OCI-LY7 (cell line): ENCODE data around the gene CSRNP3. TPM values are rescaled to one million over a fixed set of nuclear protein-coding genes. Genes with fewer than 3 reads are reported as not detected.

Source experiments
- BruUV-seq: library from RNA; stranded (reverse); fragments of 400-500 nt; replicated peaks from 2 replicates; lab custom pipeline; 2021; lab: Mats Ljungman, UMichigan
- CTCF ChIA-PET: fragments of 300-600 bp; sonication (Branson Sonifier 250); formaldehyde crosslinking; loops from one replicate; lab custom pipeline; 2022; ENCODE audit warnings: antibody characterized with exemption; ENCODE audit not compliant: unreplicated experiment; lab: Charles Lee
- POLR2A ChIA-PET: fragments of 300-600 bp; sonication (Branson Sonifier 250); formaldehyde crosslinking; loops from one replicate; lab custom pipeline; 2022; ENCODE audit warnings: antibody characterized with exemption; lab: Charles Lee
- DNase-seq: peaks from one replicate; pipeline ENCODE4 v3.0.0-alpha.2; 2015; ENCODE audit warnings: low spot score
- H2AFZ ChIP-seq: fragments of 200-600 bp; sonication (generic), shearing (Covaris generic); 2 replicates; pipeline ENCODE4 v1.6.1; 2014; ENCODE audit warnings: mild to moderate bottlenecking, antibody characterized with exemption, low read length, moderate library complexity
- H3K27ac ChIP-seq: fragments of 200-600 bp; sonication (generic); 2 replicates; pipeline ENCODE4 v1.5.1; 2014; ENCODE audit warnings: mixed run types, low read depth, mild to moderate bottlenecking, moderate library complexity, low read length, inconsistent platforms; ENCODE audit not compliant: poor library complexity, severe bottlenecking
- H3K36me3 ChIP-seq: fragments of 200-600 bp; sonication (generic); 2 replicates; pipeline ENCODE4 v1.6.1; 2014; ENCODE audit warnings: mild to moderate bottlenecking, antibody characterized with exemption, low read length, moderate library complexity, mixed read lengths; ENCODE audit not compliant: insufficient read depth
- H3K4me1 ChIP-seq: fragments of 200-600 bp; sonication (generic); 2 replicates; pipeline ENCODE4 v1.5.1; 2014; ENCODE audit warnings: mild to moderate bottlenecking, low read length; ENCODE audit not compliant: insufficient read depth, poor library complexity, severe bottlenecking
- H3K4me2 ChIP-seq: fragments of 200-600 bp; sonication (generic); 2 replicates; pipeline ENCODE4 v1.6.1; 2014; ENCODE audit warnings: mild to moderate bottlenecking, low read length
- H3K4me3 ChIP-seq: fragments of 200-600 bp; sonication (generic); 2 replicates; pipeline ENCODE4 v1.5.1; 2014; ENCODE audit warnings: mild to moderate bottlenecking, low read depth, low read length; ENCODE audit not compliant: poor library complexity, severe bottlenecking
- H3K79me2 ChIP-seq: fragments of 200-600 bp; sonication (generic); 2 replicates; pipeline ENCODE4 v1.6.1; 2016; ENCODE audit warnings: low read depth, mild to moderate bottlenecking, low read length, moderate library complexity, mixed read lengths; ENCODE audit not compliant: insufficient read depth
- H3K9me2 ChIP-seq: fragments of 200-600 bp; sonication (generic); 2 replicates; pipeline ENCODE4 v1.6.1; 2016; ENCODE audit warnings: mild to moderate bottlenecking, low read length, mixed read lengths; ENCODE audit not compliant: insufficient read depth
- H3K9me3 ChIP-seq: fragments of 200-600 bp; sonication (generic); 2 replicates; pipeline ENCODE4 v1.6.1; 2014; ENCODE audit warnings: mild to moderate bottlenecking, mixed run types, low read length, mixed read lengths
- H4K20me1 ChIP-seq: fragments of 200-600 bp; sonication (generic); 2 replicates; pipeline ENCODE4 v1.6.1; 2014; ENCODE audit warnings: mild to moderate bottlenecking, antibody characterized with exemption, low read length, moderate library complexity, mixed read lengths; ENCODE audit not compliant: insufficient read depth
- CTCF ChIP-seq: fragments of 200-600 bp; sonication (generic); conservative IDR thresholded peaks from 2 replicates; pipeline ENCODE4 v1.5.1; 2014; ENCODE audit warnings: mild to moderate bottlenecking, antibody characterized with exemption, low read length, moderate library complexity, mixed read lengths
- EZH2phosphoT487 ChIP-seq: fragments of 200-600 bp; sonication (generic); IDR thresholded peaks from 2 replicates; pipeline ENCODE4 v1.6.1; 2018; ENCODE audit warnings: low read depth, borderline replicate concordance, mild to moderate bottlenecking, mixed run types, antibody characterized with exemption, low read length, moderate library complexity, mixed read lengths
- intact Hi-C: fragments of 100-400 bp; cut with micrococcal nuclease; formaldehyde crosslinking; loops from one replicate; pipeline ENCODE4 v1.10.0; 2022; ENCODE audit not compliant: unreplicated experiment
- total RNA-seq, 2 experiments: library from RNA; depleted of rRNA in 1 of 2; stranded (reverse); fragments of >200 nt in 1 of 2; shearing (Covaris generic) in 1 of 2; gene quantifications; 2 replicates each; pipeline ENCODE4 v1.2.3, GENCODE V29; 2014 to 2022

Gene CSRNP3
- total RNA-seq, 2 experiments from 2014 or later: 0.44 to 1.4 TPM

GRCh38 chr2:165636959-165637358 lies 167.5 kb downstream of the CSRNP3 start:
- H2AFZ ChIP-seq: no peak overlapping the region
- H3K4me1 ChIP-seq: no peaks in the 10 kb centered on the region
- BruUV-seq: no TSS peak
- no peaks in the 10 kb centered on the region for H3K9me2 ChIP-seq
- no peak for DNase-seq
- H3K4me3 ChIP-seq: no peak overlapping the region
- no peak for TF ChIP-seq CTCF
- TF ChIP-seq EZH2phosphoT487: no peak
- POLR2A ChIA-PET: interaction anchor here (1.9 kb wide), 1 partner anchor 12 kb away, joined by 4 read pairs; no protein-coding TSS in a partner anchor
- H3K27ac ChIP-seq: no peak overlapping the region
- H3K4me2 ChIP-seq: no peak overlapping the region
- H4K20me1 ChIP-seq: no peaks in the 10 kb centered on the region
- intact Hi-C loops: no loop called here
- H3K36me3 ChIP-seq: no peaks in the 10 kb centered on the region
- CTCF ChIA-PET: no interaction called here
- no peaks in the 10 kb centered on the region for H3K79me2 ChIP-seq
- H3K9me3 ChIP-seq: no peaks in the 10 kb centered on the region

GRCh38 chr2:165637396-165637795 lies 167.9 kb downstream of the CSRNP3 start:
- Histone ChIP-seq H3K79me2 (no peaks in the 10 kb centered on the region), H3K9me2 (no peaks in the 10 kb centered on the region), H3K4me2 (no peak overlapping the region), H3K4me3 (no peak overlapping the region), H3K4me1 (no peaks in the 10 kb centered on the region), H4K20me1 (no peaks in the 10 kb centered on the region), H2AFZ (no peak overlapping the region), H3K36me3 (no peaks in the 10 kb centered on the region), H3K9me3 (no peaks in the 10 kb centered on the region), H3K27ac (no peak overlapping the region)
- TF ChIP-seq EZH2phosphoT487 (no peak), CTCF (no peak)
- intact Hi-C loops: no loop called here
- ChIA-PET POLR2A (interaction anchor here (1.9 kb wide), 1 partner anchor 13 kb away, joined by 4 read pairs; no protein-coding TSS in a partner anchor), CTCF (no interaction called here)
- no peak for DNase-seq
- no TSS peak for BruUV-seq

- BruUV-seq: no TSS peak
- Histone ChIP-seq H3K27ac (no peak overlapping the region), H3K4me3 (no peak overlapping the region), H3K79me2 (no peaks in the 10 kb centered on the region), H3K4me2 (no peak overlapping the region), H4K20me1 (no peaks in the 10 kb centered on the region), H2AFZ (no peak overlapping the region), H3K36me3 (no peaks in the 10 kb centered on the region), H3K4me1 (no peaks in the 10 kb centered on the region), H3K9me3 (no peaks in the 10 kb centered on the region), H3K9me2 (no peaks in the 10 kb centered on the region)
- CTCF ChIA-PET: no interaction called here
- intact Hi-C loops: no loop called here
- POLR2A ChIA-PET: no interaction called here
- DNase-seq: no peak
- TF ChIP-seq EZH2phosphoT487: no peak
- TF ChIP-seq CTCF: no peak
These were observed 170.0 kb downstream of the CSRNP3 start for GRCh38 chr2:165639504-165639903.
